ENCODE data around the gene OLIG1.

OLIG1 gene

GRCh38 chr21:33069994-33070743 lies at the start of gene OLIG1:
TSS of gene OLIG1 (plus strand) at chr21:33070141. CDS start at chr21:33070247, 106 bp downstream.
- peak; percentile 18 for DNase-seq

- DNase-seq: no peak
Measured at GRCh38 chr21:33020558-33021100, 49.3 kb upstream of the OLIG1 start.

DNA sequence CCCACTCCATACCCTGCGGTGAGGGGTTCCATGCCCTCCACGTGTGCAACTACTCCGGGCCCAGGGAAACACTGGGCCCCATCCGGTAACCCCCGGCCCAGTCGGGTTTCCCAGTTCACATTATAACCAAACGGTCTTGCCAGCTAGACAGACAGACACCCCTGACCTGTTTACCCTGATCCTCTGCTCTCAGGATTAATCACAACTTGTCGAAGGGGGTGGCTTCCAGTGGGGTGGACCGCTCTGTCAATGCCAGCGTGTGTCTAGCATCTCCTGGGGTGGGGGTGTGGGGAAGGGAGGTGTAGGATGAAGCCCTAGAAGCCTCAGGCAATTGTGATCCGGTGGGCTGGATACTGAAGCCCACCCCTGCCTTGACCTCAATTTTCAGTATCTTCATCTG lies 48.8 kb upstream of the OLIG1 start:
- DNase-seq: no peak

GRCh38 chr21:33021667-33022066 lies 48.3 kb upstream of the OLIG1 start:
- no peak for DNase-seq

GRCh38 chr21:33022489-33022827 lies 47.5 kb upstream of the OLIG1 start:
- no peak for DNase-seq

DNA sequence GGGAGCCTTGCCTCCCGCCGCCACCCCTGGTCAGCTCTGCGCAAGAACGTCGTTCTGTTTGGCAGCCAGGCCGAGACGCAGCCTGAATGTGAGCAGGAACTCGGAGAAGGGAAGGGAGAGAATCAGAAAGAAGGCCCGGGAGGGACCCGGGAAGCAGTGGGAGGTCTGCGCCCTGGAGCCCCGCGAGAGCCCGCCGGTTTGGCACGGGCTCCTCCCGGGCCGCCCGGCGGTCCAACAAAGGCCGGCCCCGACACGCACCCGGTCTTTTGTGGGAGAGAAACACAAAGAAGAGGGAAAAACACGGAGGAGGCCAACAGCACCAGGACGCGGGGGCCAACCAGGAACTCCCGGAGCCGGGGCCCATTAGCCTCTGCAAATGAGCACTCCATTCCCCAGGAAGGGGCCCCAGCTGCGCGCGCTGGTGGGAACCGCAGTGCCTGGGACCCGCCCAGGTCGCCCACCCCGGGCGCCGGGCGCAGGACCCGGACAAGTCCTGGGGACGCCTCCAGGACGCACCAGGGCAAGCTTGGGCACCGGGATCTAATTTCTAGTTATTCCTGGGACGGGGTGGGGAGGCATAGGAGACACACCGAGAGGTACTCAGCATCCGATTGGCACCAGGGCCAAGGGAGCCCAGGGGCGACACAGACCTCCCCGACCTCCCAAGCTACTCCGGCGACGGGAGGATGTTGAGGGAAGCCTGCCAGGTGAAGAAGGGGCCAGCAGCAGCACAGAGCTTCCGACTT lies 46.9 kb upstream of the OLIG1 start:
- DNase-seq: no peak

DNA sequence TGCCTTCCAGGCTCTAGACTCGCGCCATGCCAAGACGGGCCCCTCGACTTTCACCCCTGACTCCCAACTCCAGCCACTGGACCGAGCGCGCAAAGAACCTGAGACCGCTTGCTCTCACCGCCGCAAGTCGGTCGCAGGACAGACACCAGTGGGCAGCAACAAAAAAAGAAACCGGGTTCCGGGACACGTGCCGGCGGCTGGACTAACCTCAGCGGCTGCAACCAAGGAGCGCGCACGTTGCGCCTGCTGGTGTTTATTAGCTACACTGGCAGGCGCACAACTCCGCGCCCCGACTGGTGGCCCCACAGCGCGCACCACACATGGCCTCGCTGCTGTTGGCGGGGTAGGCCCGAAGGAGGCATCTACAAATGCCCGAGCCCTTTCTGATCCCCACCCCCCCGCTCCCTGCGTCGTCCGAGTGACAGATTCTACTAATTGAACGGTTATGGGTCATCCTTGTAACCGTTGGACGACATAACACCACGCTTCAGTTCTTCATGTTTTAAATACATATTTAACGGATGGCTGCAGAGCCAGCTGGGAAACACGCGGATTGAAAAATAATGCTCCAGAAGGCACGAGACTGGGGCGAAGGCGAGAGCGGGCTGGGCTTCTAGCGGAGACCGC lies 46.3 kb upstream of the OLIG1 start:
- no peak for DNase-seq

- no peak for DNase-seq
Measured at GRCh38 chr21:33024201-33025103, 45.5 kb upstream of the OLIG1 start.

DNA sequence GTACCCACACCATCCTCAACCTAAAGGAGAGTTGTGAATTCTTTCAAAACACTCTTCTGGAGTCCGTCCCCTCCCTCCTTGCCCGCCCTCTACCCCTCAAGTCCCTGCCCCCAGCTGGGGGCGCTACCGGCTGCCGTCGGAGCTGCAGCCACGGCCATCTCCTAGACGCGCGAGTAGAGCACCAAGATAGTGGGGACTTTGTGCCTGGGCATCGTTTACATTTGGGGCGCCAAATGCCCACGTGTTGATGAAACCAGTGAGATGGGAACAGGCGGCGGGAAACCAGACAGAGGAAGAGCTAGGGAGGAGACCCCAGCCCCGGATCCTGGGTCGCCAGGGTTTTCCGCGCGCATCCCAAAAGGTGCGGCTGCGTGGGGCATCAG lies 44.8 kb upstream of the OLIG1 start:
- DNase-seq: no peak

- DNase-seq: peak; percentile 83
Measured at GRCh38 chr21:33025489-33026442, 44.2 kb upstream of the OLIG1 start, which contains the start of gene OLIG2. TSS of gene OLIG2 (plus strand) at chr21:33025935. CDS start at chr21:33026863, 928 bp downstream.

- DNase-seq: no peak
Measured at GRCh38 chr21:33026443-33026858, 43.5 kb upstream of the OLIG1 start.

DNA sequence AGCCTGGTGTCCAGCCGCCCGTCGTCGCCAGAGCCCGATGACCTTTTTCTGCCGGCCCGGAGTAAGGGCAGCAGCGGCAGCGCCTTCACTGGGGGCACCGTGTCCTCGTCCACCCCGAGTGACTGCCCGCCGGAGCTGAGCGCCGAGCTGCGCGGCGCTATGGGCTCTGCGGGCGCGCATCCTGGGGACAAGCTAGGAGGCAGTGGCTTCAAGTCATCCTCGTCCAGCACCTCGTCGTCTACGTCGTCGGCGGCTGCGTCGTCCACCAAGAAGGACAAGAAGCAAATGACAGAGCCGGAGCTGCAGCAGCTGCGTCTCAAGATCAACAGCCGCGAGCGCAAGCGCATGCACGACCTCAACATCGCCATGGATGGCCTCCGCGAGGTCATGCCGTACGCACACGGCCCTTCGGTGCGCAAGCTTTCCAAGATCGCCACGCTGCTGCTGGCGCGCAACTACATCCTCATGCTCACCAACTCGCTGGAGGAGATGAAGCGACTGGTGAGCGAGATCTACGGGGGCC lies 43.0 kb upstream of the OLIG1 start:
- DNase-seq: no peak

DNA sequence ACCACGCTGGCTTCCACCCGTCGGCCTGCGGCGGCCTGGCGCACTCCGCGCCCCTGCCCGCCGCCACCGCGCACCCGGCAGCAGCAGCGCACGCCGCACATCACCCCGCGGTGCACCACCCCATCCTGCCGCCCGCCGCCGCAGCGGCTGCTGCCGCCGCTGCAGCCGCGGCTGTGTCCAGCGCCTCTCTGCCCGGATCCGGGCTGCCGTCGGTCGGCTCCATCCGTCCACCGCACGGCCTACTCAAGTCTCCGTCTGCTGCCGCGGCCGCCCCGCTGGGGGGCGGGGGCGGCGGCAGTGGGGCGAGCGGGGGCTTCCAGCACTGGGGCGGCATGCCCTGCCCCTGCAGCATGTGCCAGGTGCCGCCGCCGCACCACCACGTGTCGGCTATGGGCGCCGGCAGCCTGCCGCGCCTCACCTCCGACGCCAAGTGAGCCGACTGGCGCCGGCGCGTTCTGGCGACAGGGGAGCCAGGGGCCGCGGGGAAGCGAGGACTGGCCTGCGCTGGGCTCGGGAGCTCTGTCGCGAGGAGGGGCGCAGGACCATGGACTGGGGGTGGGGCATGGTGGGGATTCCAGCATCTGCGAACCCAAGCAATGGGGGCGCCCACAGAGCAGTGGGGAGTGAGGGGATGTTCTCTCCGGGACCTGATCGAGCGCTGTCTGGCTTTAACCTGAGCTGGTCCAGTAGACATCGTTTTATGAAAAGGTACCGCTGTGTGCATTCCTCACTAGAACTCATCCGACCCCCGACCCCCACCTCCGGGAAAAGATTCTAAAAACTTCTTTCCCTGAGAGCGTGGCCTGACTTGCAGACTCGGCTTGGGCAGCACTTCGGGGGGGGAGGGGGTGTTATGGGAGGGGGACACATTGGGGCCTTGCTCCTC lies 42.3 kb upstream of the OLIG1 start:
- DNase-seq: no peak

DNA sequence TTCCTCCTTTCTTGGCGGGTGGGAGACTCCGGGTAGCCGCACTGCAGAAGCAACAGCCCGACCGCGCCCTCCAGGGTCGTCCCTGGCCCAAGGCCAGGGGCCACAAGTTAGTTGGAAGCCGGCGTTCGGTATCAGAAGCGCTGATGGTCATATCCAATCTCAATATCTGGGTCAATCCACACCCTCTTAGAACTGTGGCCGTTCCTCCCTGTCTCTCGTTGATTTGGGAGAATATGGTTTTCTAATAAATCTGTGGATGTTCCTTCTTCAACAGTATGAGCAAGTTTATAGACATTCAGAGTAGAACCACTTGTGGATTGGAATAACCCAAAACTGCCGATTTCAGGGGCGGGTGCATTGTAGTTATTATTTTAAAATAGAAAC lies 41.7 kb upstream of the OLIG1 start:
- no peak for DNase-seq

- no peak for DNase-seq
Measured at GRCh38 chr21:33028773-33029384, 41.1 kb upstream of the OLIG1 start.

DNA sequence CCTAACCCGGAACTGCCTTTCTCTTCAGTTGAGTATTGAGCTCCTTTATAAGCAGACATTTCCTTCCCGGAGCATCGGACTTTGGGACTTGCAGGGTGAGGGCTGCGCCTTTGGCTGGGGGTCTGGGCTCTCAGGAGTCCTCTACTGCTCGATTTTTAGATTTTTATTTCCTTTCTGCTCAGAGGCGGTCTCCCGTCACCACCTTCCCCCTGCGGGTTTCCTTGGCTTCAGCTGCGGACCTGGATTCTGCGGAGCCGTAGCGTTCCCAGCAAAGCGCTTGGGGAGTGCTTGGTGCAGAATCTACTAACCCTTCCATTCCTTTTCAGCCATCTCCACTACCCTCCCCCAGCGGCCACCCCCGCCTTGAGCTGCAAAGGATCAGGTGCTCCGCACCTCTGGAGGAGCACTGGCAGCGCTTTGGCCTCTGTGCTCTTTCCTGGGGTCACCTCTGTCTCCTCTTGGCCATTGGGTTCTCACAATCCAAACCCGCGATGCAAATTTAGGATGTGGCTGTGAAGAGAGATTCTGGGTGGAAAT lies 40.5 kb upstream of the OLIG1 start:
- no peak for DNase-seq

- DNase-seq: no peak
Measured at GRCh38 chr21:33029975-33030461, 39.9 kb upstream of the OLIG1 start.

DNA sequence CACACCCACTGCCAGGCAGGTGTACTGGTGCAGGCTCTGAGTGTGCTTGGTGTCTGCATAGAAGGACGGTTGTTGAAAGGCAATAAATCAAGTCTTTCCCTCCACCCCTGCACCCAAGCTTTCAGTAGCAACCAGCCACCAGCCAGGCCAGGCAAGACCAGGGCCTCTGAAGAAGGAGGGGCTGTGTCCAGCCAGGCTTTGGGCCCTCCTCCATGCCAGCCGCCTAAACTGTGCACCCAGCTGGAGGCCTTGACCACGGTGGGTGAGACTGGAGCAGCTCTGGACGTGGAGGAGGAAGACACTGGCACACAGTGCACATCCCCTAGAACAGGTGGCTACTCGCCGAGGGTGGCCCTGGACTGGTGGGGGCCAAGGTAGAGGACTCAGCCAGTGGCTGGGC lies 39.3 kb upstream of the OLIG1 start:
- no peak for DNase-seq

All from NCI-H1048 (cell line).